HG02588 (cell line): ENCODE measurements around the gene RTN3.

Experiments
- ATAC-seq: cut with Tn5 transposase; IDR thresholded peaks from one replicate; pipeline ENCODE4 v1.9.1; 2021; ENCODE audit warnings: mild to moderate bottlenecking, moderate library complexity; ENCODE audit not compliant: unreplicated experiment

The RTN3 gene

DNA sequence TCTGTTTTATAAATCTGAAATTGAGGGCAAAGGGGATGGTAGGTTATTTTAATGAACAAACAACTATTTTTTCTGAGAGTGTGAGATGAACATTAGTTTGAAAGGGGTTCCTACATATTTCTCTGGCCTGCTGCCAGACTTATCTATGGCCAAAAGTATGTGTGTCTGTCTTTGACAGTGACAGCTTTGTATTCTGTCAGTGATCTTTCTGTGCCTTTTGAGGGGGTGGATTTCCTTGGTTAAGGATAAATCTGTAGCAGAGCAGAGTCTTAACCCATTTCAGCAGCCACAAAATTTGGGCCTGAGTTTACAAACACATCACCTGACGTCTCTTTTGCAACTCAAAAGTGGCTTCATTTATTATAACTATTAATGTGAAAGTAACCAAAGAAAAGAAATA lies 56.4 kb downstream of the RTN3 start:
- ATAC-seq = no peak

DNA sequence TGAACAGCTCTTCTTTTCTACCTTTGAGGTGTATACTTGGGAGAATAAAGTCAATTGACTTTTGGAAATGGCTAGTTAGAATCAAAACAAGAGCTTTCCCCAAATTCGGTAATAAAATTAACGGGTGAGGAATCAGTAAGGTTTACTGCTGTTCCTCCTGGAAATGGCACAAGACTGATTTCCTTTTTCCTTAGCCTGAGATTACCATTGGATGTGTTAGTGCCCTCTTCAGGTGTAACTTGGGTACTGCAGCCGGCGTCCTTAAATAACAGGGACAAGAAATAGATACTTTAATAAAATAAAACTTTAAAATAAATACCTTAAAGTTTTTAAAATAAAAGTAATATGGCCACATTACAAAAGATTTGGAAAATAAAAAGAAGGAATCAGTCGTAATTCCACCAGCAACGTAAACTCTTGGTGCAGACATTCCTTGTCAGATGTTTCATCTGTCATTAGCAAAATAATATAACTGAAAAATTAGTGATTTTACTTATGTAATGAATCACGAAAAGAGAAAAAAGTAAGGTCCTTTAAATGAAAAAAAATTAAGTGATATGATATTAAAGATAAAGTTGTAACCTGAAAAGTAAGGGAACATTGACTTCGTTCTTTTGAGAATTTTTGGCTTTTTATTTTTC lies 57.5 kb downstream of the RTN3 start:
- ATAC-seq = no peak

DNA sequence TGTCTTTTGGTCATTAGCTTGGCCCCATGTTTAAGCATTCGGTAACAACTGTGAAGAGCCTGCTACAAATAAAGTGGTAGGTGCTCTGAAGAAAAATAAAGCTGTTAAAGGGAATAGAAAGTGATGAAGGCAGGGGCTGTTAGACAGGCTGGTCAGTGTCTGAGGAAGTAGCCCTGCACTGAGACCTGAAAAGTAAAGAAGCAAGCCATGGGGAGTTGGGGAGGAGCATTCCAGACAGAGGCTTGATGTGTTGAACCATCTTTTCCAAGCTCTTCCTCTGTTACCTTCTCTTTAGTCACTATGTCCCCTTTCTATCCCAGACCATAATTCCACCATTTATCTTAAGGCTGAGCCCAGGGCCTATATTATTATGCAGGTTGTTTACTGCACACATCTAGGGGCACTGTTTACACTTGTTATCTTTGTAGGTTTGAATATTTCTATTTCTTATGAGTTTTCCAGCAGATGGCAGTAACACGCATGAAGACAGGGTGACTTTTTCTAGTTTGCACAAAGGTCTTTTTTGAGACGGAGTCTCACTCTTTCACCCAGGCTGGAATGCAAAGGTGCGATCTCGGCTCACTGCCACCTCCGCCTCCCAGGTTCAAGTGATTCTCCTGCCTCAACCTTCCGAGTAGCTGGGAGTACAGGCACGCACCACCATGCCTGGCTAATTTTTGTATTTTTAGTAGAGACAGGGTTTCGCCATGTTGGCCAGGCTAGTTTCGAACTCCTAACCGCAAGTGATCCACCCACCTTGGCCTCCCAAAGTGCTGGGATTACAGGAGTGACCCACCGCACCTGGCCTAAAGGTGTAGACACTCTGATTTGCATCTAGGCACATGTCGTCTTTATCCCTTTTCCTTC lies 64.2 kb downstream of the RTN3 start:
- ATAC-seq = no peak

DNA sequence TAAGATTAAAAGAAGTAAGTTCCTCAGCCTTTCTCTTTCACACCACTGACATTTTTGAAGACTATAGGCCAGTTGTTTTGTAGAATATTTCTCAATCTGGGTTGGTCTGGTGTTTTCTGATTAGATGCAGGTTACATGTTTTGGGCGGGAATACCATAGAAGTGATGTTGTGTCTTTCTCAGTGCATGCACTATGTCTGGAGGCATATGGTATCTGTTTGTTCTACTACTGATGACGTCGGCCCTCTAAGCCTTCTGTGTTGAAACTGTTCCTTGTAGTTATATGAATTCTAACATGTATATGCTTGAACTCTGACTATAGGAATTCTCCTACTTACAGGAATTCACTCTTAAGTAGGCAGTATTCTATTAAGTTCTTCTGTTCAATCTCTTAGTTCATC lies 65.7 kb downstream of the RTN3 start:
- ATAC-seq = no peak

DNA sequence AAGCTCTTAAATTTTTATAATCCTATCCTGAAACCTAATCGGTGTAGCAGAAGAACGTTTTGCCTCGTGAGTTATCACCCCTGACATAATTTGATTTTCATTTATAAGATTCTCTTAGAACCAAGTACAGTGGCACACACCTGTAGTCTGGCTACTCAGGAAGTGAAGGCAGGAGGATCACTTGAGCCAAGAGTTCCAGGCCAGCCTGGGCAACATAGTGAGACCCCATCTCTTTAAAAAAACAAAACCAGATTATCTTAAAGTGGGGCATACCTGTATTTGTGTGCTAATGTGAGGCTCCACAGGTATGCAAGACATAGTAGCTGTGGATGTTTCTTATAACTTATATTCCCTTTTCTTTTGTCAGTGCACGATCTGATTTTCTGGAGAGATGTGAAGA lies 68.3 kb downstream of the RTN3 start:
- ATAC-seq = no peak

DNA sequence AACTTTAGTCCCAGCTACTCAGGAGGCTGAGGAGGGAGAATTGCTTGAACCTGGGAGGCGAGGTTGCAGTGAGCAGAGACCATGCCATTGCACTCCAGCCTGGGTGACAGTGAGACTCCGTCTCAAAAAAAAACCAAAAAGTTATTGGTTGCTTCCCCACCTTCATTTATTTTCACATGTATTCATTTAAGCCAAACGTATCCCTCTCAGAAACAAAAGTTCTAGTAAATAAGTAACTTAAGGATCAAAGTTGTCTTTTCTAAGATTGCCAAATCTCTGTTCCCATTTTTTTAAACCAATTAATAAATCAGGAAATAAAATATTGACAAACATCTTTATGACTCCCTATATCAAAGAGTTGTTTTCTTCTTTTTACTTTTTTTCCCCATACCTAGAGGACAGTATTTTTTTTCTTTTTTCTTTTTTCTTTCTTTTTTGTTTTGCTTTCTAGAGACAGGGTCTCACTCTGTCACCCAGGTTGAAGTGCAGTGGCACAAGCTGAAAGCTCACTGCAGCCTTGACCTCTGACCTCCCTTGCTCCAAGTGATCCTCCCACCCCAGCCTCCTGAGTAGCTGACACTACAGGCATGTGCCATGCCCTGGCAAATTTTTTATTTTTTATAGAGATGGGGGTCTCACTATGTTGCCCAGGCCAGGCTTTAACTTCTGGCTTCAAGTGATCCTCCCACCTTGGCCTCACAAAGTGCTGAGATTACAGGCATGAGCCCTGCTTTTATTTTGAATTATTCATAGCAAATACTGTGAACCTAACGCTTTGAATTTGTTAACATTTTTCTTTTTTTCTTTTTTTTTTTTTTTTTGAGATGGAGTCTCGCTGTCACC lies 75.8 kb downstream of the RTN3 start:
- no peak for ATAC-seq

DNA sequence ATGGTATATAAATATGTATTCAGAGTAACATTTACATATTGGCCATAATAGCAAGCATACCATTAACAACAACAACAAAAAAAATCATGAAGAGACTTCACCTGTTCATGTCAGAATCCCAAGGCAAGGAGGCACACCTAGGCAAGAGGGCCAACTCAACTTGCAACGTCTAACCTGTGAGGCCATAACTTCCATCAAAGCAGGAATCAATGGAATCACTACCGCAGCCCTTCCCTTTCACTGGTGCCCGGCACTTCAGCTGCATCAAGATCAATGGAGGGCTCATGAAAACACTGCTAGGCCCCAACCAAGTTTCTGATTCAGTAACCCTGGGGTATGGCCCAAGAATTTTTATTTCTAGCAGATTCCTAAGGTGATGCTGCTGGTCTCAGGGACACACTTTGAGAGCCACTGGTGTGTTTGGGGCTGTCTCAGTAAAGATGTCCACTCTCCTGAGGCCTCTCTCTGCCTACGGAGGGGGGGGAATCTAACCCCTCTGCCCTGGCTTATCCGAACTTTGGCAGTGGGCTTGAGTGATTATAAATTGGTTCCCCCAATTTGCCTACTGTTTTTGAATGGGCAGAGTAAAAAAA lies 79.3 kb downstream of the RTN3 start:
- no peak for ATAC-seq

DNA sequence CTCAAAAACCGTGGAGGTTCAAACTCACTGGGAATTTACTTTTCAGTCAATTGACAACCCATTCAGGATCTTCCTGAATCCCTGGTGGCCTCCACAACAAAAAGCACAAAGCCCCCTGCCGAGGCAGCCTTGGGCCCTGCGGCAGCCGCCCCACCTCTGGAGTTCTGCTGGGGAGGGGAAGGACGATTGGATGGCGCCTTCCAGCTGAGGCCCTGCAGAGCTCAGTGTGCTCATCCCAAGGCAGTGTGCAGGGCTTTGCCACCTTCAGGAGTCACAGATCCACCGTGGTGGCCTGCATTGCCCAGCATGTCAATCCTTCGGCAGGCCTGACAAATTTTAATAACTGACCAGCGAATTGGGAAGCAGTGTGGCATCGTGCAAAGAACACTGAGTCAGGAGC lies 79.9 kb downstream of the RTN3 start:
- ATAC-seq = no peak

DNA sequence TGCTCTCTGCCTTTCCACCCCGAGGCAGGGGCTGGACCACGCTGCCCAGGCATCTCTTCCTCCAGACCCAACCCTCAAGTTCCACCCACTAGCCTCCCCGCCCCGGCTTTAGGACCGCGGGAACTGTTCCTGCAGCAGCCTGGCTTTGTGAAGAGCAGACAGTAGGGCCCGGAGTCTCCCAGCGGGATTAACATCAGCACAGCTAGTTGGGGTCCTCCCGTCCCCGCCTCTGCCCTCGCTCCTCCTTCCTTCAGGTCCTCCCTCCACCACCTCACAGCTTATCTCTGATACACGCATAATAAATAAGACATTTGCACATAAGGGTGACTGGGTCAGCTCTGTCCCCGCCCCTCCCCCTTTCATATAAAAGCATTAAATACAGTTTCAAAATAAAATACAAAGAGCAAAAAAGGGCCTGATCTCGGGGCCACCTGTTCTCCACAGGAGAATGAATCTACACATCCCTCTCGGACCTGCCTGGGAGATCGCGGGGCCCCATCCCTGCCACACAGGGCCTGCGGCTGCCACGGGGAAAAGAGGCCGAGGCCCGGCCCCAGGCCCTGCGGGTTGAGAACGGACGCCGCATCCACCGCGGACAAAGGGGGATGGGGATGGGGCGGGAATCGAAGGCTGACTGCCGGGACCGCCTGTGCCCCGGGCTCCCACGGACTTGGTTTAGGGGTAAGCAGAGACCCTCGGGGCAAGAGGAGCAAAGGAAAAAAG lies 80.8 kb downstream of the RTN3 start:
- no peak for ATAC-seq

DNA sequence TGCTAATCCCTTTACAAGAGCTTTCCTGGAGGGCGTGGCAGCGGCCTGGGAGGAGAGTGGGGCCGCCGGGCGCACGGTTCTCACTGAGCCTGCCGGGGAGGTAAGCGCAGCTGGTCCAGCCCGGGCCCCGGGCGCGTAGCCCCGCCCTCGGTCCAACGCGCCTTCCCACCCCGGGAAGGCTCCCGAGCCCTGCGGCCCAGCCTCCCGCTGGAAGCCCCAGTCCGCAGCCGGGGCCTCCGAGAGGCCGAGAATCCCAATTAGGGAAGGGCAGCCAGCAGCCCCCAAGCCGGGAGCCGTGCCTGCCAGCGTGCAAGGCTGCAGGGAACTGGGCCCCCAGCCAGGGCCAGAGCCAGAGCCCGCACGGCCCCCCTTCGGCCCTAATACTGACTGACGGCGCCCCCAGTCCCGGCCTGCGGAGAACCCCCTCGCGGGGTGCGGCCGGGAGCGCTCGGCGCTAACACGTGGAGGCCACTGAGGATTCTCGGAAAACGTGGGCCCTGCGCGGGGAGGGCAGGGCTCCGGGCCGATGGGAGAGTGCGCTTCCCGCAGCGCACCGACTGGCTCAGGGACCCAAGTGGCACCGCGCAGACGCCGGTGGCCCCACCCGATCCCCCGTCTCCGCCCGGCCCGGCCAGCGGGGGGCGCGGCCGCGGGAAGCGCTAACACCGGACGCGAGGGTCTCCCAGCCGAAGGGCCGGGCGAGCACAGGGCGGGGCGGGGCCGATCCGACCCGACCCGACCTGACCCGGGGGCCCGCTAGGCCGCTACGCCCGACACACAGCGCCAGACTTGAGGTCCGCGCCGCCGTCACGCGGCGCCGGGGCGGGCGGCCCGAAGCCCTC lies 81.6 kb downstream of the RTN3 start:
- no peak for ATAC-seq

DNA sequence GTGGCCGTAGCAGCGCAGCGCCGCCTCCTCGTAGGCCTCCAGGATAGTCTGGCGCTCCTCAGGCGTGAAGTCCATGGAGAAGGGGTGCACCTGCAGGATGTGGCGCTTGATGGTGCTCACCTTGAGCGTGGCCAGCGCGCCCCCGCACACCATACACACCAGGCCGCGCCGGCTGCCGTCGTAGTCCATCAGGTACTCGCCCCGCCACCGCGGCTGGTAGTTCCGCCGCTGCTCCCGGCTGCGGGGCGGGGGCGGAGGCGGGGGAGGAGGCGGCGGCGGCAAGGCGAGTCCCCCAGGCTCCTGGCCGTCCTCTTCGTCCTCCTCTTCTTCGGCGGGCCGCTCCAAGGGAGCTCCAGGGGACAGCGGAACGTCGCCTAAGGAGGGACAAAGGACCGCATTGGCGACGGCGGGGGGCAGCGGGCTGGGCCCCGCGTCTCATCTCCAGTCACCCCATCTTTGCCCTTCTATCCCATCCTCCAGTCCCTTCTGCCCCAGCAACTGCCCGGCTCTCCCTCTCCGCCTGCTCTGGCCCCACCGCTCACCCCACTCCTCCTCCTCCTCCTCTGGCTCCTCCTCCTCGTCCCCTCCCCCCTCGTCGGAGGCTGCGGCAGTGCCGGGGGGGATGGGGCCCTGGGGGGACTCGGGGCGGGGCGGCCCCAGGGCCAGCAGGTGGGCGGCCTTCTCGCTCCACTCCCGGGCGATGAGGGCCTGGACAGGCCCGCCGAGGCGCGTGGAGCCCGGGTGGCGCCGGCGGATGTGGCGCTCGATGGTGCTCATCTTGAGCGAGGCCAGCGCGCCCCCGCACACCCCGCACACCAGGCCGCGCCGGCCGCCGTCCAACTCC lies 82.4 kb downstream of the RTN3 start:
- no peak for ATAC-seq

DNA sequence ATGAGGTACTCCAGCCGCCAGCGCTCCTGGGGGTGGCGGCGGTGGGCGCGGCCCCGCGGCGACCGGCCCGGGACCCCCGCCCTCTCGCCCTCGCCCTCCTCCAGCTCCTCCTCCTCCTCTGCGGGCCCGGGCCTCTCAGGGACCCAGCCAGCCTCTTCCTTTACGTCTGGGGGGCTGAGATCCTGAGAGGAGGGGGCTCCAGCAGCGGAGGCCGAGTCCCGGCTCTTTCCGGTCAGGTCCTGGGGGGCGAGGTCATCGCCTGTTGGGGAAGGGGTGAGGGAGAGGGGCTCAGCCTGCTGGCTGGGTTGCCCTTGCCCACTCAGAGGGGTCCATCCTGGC lies 83.0 kb downstream of the RTN3 start:
- ATAC-seq = no peak

DNA sequence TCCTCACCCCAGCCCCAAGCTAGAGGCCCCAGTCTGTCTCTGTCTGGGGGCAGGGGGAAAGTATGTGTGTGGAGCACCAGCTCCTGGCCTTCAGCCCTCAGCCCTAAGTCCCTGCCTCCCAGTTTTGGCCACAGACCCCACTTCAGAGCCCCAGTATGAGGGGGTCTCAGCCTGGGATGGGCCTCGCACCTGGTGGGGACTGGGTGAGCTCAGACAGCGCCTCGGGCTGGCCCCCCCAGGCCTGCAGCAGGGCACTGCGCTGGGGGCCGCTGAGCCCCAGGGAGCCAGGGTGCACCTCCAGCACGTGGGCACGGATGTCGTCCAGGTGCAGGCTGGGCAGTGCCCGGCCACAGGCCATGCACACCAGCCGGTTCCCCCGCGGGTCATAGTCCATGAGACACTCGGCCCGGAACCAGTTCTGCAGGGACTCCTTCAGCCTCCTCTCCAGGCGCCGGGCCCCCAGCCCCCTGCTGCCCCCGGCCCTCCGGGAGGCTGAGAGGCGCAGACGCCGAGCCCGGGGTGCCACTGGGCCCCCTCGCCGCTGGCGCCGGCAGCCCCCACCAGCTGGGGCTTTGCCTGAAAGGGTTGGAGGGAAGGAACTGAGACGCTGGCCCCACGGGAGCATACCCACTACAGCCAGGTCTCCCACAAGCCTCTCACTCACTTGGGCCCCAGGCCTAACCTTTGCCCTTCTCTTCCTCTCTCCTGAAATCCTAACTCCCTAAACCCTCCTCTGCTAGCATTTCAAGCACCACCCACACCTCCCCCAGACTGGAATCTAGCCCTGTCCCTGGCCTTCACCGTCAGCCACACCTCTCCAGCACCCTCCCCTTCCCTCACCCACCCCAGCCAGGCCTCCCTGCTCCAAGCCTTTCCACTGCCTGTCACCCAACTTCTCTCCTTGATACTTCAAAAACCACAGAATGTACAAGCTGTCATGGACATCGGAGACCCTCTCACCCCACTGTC lies 83.7 kb downstream of the RTN3 start:
- ATAC-seq = no peak

DNA sequence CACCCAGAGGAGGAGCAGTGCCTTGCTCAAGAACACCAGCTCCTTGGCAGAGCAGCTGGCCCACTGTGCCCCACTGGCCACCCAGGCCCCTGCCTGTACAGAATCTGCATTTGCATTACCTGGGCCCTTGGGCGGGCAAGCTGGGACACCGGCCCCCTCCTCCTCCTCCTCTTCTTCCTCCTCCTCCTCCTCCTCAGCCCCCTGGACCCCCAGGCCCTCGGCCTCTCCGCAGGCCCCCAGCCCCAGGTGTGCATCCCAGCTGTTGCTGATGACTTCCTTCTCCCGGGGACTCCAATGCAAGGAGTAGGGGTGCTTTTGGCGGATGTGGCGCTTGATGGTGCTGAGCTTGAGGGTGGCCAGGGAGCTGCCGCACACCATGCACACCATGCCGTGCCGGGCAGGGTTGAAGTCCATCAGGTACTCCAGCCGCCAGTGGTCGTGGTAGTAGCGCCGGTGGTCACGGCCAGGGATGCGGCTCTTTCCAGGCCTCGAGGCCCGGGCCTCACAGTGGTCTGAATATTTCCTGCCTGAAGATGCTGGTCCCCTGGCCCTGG lies 84.5 kb downstream of the RTN3 start:
- no peak for ATAC-seq

DNA sequence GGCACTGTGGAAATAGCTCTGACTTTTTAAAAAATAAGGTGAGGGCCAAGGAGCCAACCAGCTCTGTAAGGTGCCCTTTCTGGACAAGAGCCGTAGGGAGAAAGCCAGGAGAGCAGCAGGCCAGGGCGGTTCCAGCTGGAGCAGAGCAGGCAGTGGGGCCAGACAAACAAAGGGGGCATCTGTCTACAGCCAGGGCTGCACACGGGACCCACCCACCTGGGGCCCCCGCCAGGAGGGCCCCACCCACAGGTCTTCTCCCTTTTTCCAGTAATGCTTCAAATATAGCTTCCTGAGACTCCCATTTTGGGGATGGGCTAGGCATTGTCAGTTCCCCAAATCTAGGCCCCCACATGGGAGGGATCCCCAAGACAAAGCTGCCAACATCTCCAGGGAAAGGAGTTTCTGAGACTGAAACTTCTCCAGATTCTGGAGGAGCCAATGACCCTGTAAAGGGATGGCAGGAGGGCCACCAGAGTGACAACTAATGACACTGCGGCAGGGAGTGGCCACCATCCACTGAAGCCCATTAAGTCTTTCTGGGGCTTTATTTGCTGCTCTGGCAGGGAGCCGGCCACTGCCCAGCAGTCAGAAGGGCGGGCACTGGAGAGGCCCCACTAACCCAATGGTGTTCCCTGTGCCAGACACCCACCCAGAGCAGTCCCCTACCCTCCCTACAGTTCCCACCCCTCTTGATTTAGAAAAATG lies 85.4 kb downstream of the RTN3 start:
- no peak for ATAC-seq

DNA sequence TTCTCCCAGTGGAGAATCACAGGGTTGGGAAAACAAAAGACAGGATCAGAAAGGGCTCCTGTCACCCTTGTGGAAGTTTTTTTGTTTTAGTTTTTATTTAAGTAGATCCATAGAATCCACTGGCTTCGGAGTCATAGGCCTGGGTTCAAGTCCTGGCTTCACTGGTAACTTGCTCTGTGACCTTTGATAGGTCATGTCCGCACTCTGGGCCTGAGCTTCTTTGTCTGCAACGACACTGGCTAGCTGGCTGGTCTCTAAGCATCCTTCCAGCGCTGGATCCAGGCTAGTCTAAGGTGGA lies 85.9 kb downstream of the RTN3 start:
- ATAC-seq = no peak

DNA sequence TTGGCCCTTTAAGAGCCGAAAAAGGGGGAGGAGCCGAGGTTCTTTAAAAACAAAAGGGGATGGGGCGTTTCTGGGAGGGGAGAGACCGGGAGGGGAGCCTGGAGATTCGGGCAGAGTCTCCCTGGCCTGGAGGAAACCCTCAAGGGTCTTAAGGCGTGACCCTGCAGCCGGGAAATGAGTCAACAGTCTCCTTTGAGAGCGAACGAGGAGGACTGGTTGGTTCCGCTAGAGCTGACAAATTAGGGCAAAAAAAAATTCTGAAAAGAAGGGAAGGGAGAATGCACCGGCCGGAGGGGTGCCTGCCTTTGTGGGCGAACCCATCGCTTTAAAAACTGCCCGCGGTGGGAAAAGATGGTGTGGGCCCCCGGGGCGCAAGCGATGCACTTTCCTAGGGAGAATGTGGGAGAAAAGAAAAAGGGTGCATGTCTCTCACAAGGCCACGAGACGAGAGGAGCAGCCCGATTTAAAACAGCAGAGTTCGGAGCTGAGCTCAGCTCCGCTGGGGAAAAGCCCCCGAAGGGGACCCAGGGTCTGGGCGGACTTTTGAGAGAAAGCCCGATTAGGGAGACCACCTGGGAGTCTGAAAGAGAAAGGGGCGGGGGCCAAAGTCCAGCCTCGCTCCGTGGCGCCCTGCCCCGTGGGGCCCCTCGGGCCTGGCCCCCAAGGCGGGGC lies 86.4 kb downstream of the RTN3 start:
- ATAC-seq = no peak
